ENCODE data around the gene PTPRM. TPM values are rescaled to one million over a fixed set of nuclear protein-coding genes. Genes with fewer than 3 reads are reported as not detected.

Gene PTPRM
- total and polyA plus RNA-seq, 2 of the 4 experiments (the other 2 are of a cell fraction), result 28.3 to 51.2 TPM

DNA sequence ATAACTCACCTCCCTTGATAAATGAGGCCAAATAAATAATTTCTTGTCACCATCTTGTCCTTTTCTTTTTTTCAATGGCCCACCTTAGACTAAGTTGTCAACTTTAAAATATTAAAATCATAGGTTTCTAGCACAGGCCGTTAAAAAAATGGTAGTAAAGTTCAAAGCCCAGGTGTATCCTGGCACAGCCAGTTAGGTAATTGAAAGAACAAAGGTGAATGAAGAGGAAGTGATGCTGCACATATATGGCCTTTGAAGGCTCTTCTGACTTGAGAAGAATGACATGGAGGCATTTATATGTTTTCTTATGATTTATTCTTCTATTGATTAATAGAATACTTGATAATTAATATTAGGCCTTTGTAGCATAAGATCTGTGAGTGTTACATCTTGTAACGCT lies 208.7 kb downstream of the PTPRM start:
- H4K8ac ChIP-seq (ENCODE audit: low read depth in 2 of 2, low read length in 2 of 2), result no peak overlapping the region
- POLR2A ChIA-PET (ENCODE audit: unreplicated experiment), result no interaction called here
- no peak overlapping the region for H3K9ac ChIP-seq (ENCODE audit: low read depth, low read length)
- in situ Hi-C loops (cut with MboI; ENCODE audit: low sequenced_read_pairs), result loop anchor here (25.0 kb wide), 1 partner anchor 611 kb away; no protein-coding TSS in a partner anchor
- TF ChIP-seq MAZ (IDR thresholded peaks at IDR 0.05; ENCODE audit: borderline replicate concordance, low read depth, low read length), result no peak
- no peak for TF ChIP-seq RFX5 (IDR thresholded peaks at IDR 0.05; ENCODE audit: low read depth, low read length)
- TF ChIP-seq CHD1 (IDR thresholded peaks at IDR 0.05; ENCODE audit: low read depth, low read length), result no peak
- TF ChIP-seq CTCF (conservative IDR thresholded peaks at IDR 0.05; ENCODE audit: low read depth, low read length), result no peak
- no peak for TF ChIP-seq POLR2A (IDR thresholded peaks at IDR 0.05; ENCODE audit: low read depth, low read length)
- no peak for TF ChIP-seq MAFK (IDR thresholded peaks at IDR 0.05; ENCODE audit: low read depth, low read length)
- TF ChIP-seq USF2 (IDR thresholded peaks at IDR 0.05; ENCODE audit: low read depth, low read length), result no peak
- TF ChIP-seq ELK1 (IDR thresholded peaks at IDR 0.05; ENCODE audit: borderline replicate concordance, low read depth, low read length), result no peak
- no peak for TF ChIP-seq NFE2L2 (IDR thresholded peaks at IDR 0.05; ENCODE audit: low read depth, low read length)
- TF ChIP-seq RAD21 (IDR thresholded peaks at IDR 0.05; ENCODE audit: low read length), result no peak
- TF ChIP-seq CEBPB (IDR thresholded peaks at IDR 0.05; ENCODE audit: low read depth, low read length), result no peak
- TF ChIP-seq RCOR1 (IDR thresholded peaks at IDR 0.05; ENCODE audit: insufficient replicate concordance, low read length), result no peak
- TF ChIP-seq SMC3 (IDR thresholded peaks at IDR 0.05; ENCODE audit: low read depth, low read length), result no peak
- no peak for TF ChIP-seq FOS (IDR thresholded peaks at IDR 0.05; ENCODE audit: low read depth, low read length)
- TF ChIP-seq BHLHE40 (IDR thresholded peaks at IDR 0.05; ENCODE audit: low read depth, low read length), result no peak
- no peak for TF ChIP-seq MXI1 (IDR thresholded peaks at IDR 0.05; ENCODE audit: borderline replicate concordance, low read depth, low read length)
- H4K91ac ChIP-seq (ENCODE audit: insufficient read depth, low read depth, low read length), result no peak overlapping the region
- H3K4me2 ChIP-seq (ENCODE audit: low read depth, low read length), result no peak overlapping the region
- H2AK9ac ChIP-seq (replicated peaks; ENCODE audit: low read depth, low read length, poor library complexity), result no peak overlapping the region
- H2BK5ac ChIP-seq (ENCODE audit: low read depth, low read length, poor library complexity, severe bottlenecking), result no peak overlapping the region
- H4K20me1 ChIP-seq (ENCODE audit: insufficient read depth, low read length), result peaks cover 4% of the 10 kb centered on the region
- no peaks in the 10 kb centered on the region for H3K27me3 ChIP-seq (ENCODE audit: control insufficient read depth, insufficient read depth, low read length)
- no peak overlapping the region for H3K18ac ChIP-seq (ENCODE audit: low read depth, low read length)
- no CpG with 5 or more reads among the region's 2 CpGs for WGBS, 2 experiments (ENCODE audit: extremely low coverage in 2 of 2, insufficient read length in 1 of 2)
- no peak overlapping the region for H3K4me3 ChIP-seq (ENCODE audit: insufficient read depth, low read depth, low read length)
- no peaks in the 10 kb centered on the region for H3K9me3 ChIP-seq (ENCODE audit: control insufficient read depth, insufficient read depth, low read length)
- H3K79me1 ChIP-seq (ENCODE audit: low read depth in 1 of 2, low read length in 2 of 2), result peaks cover 0 to 12% of the 10 kb centered on the region in 2 experiments; a peak in 3 of 4 replicates
- H2BK20ac ChIP-seq (ENCODE audit: low read depth, low read length), result no peak overlapping the region
- ATAC-seq (ENCODE audit: low read depth), result no peak
- no peak overlapping the region for H2AK5ac ChIP-seq (ENCODE audit: low read depth, low read length)
- no peak overlapping the region for H2AFZ ChIP-seq (replicated peaks; ENCODE audit: low read length, poor library complexity)
- H3K14ac ChIP-seq (replicated peaks; ENCODE audit: low read depth, low read length), result no peak overlapping the region
- no peak overlapping the region for H3K56ac ChIP-seq (ENCODE audit: extremely low read depth, insufficient read depth, low read length)
- no peak overlapping the region for H4K5ac ChIP-seq (ENCODE audit: low read depth, low read length)
- no peak overlapping the region for H2BK120ac ChIP-seq (ENCODE audit: low read depth, low read length)
- CTCF ChIA-PET, result no interaction called here
- no peak overlapping the region for H3K4ac ChIP-seq (ENCODE audit: low read depth, low read length)
- H3K4me1 ChIP-seq (ENCODE audit: control insufficient read depth, insufficient read depth, low read length), result no peaks in the 10 kb centered on the region; the same call in 1 of the 2 replicates
- no peak for DNase-seq
- H3K36me3 ChIP-seq (ENCODE audit: control insufficient read depth, insufficient read depth, low read length), result no peaks in the 10 kb centered on the region
- H2BK15ac ChIP-seq (ENCODE audit: low read depth, low read length), result no peak overlapping the region
- intact Hi-C loops (cut with micrococcal nuclease), result no loop called here
- dilution Hi-C loops (cut with HindIII; ENCODE audit: low sequenced_read_pairs, unreplicated experiment), result no loop called here
- no TSS peak for BruUV-seq (replicated peaks)
- H3K9me1 ChIP-seq (ENCODE audit: insufficient read depth, low read length), result peaks cover 3% of the 10 kb centered on the region; the same call in 1 of the 2 replicates
- H3K23ac ChIP-seq (ENCODE audit: low read depth, low read length), result no peak overlapping the region
- no peak overlapping the region for H3K27ac ChIP-seq (ENCODE audit: insufficient read depth, low read length)
